GM19463 (cell line): ENCODE data around the gene INTS15.
"Not testable (repeated sequence)": the region's sequence is repeated elsewhere in the genome, so short reads cannot be mapped to it uniquely, and the experiment has no call there.

Experiments used
- ATAC-seq: cut with Tn5 transposase; IDR thresholded peaks from one replicate; pipeline ENCODE4 v1.9.1; 2021; ENCODE audit warnings: mild to moderate bottlenecking, moderate library complexity; ENCODE audit not compliant: unreplicated experiment

INTS15 gene

GRCh38 chr7:6576867-6577368, 12.9 kb upstream of the INTS15 start:
- ATAC-seq = not testable (repeated sequence)

DNA sequence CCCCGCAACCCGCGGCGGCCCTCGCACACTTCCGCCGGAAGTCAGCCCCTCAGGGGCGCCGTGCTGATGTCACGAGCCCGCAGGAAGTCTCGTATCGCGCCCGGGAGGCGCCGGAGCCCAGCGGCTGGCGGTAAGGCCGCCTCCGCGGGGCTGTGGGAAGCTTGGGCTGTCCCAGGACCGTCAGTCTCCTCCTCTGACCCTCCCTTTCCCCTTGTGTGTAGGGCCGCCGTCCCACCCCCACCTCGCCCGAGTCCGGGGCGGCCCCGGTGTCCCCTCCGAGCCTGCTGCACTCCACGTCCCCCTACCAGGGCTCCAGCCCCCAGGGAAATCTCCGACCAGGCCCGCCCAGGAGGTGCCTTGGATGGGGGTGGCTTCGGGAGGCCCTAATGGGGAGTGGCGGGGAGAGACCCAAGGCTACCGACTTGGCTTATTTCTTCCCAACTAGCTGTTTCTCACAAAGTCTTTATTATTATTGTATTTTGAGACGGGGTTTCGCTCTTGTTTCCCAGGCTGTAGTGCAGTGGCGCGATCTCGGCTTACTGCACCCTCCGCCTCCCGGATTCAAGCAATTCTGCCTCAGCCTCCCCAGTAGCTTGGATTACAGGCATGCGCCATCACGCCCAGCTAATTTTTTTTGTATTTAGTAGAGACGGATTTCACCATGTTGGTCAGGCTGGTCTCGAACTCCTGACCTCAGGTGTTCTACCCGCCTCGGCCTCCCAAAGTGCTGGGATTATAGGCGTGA, 12.3 kb upstream of the INTS15 start, which contains the start of gene ZDHHC4:
TSS of gene ZDHHC4 (plus strand) at position 86 of the 745 bp plus-strand sequence. CDS start 3,108 bp downstream, outside the sequence.
- peak; percentile 100 for ATAC-seq

DNA sequence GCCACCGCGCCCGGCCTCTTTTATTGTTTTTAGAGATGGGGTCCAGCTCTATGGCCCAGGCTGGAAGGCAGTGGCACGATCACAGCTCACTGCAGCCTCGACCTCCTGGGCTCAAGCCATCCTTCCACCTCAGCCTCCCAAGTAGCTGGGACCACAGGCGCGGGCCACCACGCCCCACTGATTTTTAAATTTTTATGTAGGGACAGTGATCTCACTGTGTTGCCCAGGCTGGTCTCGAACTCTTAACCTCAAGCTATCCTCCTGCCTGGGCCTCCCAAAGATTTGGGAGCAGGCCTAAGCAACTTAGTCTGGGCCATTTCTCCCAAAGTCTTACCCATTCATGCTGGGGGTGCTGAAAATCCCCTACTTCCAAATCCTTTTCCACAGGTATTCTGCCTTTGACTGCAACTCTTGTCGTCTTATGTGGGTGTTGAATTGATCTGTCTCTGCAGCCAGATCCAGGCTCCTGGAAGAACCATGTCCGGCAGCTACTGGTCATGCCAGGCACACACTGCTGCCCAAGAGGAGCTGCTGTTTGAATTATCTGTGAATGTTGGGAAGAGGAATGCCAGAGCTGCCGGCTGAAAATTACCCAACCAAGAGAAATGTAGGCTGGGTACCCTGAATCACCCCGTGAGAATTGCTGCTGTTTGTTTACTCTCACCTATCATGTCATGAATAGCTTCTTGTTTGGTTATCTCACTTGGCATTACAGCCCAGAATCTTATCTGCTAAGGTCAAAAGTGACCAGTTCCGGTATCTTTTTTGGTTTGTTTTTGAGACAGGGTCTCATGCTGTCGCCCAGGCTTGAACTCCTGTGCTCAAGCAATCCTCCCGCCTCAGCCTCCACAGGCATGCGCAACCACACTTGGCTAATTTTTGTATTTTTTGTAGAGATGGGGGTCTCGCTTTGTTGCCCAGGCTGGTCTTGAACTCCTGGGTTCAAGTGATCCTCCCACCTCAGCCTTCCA, 11.4 kb upstream of the INTS15 start:
- ATAC-seq = no peak

- ATAC-seq = no peak
Measured at GRCh38 chr7:6579446-6579845, 10.4 kb upstream of the INTS15 start.

- ATAC-seq = not testable (repeated sequence)
Measured at GRCh38 chr7:6585746-6586432, 3.9 kb upstream of the INTS15 start.

GRCh38 chr7:6588566-6588965, 1.3 kb upstream of the INTS15 start:
- ATAC-seq = no peak

- no peak for ATAC-seq
Measured at GRCh38 chr7:6589151-6589828, 531 bp upstream of the INTS15 start.

DNA sequence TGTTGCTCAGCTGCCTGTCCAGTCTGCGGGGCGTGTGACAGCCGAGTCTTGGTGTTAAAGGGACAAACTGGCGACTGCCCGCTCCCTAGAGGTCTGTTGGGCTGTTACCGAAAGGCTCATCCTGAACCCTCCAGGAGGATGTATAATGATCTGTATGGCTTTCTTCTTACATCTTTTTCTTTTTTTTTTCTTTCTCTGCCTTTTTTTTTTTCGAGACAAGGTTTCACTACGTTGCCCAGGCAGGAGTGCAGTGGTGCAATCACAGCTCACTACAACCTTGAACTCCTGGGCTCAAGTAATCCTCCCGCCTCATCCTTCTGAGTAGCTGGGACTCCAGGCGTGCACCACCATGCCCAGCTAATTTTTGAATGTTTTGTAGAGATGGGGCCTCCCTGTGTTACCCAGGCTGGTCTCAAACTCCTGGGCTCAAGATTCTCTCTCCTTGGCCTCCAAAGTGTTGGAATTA, 857 bp downstream of the INTS15 start:
- ATAC-seq = peak; percentile 22

GRCh38 chr7:6600093-6600492, 10.3 kb downstream of the INTS15 start:
- ATAC-seq = no peak

DNA sequence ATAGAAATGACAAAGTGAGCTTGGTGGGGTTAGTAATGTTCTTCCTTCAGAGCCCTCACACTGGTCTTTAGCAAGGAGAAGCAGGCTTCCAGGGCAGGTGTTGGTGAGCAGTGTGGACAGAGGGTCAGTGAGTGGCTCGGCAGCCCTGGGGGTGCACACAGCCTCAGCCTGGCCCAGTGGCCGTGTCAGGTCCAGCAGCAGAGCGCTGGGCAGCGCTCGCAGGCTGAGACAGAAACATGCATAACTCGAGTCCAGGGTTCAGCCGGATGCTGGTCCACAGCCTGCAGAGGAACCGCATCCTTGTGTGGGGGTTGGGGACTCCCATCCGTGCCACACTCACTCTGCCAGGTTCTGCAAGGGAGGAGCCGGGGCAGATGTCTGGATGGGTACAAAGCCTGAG, 14.6 kb downstream of the INTS15 start:
- no peak for ATAC-seq

DNA sequence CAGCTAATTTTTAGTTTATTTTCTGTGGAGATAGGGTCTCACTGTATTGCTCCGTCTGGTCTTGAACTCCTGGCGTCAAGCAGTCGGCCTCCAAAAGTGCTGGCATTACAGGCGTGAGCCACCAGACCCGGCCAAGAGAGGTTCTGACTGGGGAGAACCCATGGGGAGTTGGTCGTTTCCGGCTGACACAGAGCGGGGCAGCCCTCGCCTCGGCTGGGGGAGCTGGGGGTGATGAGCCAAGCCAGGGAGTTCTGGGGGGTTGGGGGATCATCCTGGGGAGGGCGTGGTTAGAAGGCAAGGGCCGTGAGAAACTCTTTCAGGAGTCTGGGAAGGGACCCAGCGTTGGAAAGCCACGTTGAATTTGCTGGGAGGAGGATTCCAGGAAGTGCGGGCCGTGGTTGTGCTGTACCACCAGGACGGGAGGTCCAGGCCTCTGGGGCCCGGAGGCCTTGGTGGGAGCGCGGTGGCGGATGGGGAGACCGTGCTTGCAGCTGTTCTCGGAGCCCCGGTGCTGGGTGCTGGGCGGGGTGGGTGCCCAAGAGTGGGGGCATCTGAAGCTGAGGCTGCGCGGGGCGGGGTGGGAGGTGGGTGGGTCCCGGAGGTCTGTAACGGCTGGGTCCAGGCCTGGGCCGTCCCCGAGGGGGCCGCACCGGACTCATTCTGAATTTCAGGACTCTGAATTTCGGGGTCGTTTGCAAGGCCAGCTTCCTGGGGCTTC, 17.2 kb downstream of the INTS15 start:
- ATAC-seq = no peak

GRCh38 chr7:6607651-6608051, 17.8 kb downstream of the INTS15 start:
- ATAC-seq = no peak

DNA sequence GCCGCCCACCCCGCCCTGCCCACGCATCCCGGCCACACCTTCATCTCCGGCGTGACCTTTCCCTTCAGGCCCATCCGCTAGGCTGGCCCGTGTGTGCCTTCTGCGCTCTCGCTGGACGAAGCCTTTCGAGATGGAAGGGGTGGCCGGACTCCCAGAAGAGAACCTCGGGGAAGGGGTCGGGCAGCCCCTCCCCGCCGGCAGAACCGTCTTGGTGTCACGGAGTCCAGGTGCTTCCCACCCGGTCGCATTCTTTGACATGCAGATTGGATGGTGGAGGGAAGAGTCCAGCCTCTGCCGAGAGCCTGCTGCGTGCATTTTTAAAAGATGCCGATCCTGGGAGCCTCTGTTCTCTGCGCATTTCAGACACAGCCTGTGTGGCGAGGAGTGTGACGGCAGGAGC, 18.3 kb downstream of the INTS15 start:
- no peak for ATAC-seq

- ATAC-seq = no peak
Measured at GRCh38 chr7:6608794-6609193, 19.0 kb downstream of the INTS15 start.

- ATAC-seq = no peak
Measured at GRCh38 chr7:6612819-6613218, 23.0 kb downstream of the INTS15 start.

DNA sequence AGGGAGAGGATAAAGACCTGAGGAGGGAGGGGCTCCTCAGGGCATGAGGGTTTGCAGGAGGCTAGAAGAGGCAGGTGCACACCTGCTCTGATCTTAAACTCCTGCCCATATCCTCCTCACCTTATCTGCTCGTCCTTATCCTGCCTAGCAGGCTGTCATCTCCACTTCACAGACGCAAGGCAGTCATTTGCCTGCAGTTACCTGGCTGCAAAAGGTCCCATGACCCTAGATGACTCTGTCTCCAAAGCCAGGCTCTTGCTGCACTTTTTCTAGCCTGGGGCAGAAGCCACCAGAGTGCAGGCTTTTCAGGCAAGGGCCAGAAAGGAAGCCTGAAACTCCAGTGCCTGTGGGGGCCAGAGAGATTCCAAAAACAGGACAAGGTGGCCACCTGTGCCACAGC, 23.9 kb downstream of the INTS15 start:
- ATAC-seq = no peak

DNA sequence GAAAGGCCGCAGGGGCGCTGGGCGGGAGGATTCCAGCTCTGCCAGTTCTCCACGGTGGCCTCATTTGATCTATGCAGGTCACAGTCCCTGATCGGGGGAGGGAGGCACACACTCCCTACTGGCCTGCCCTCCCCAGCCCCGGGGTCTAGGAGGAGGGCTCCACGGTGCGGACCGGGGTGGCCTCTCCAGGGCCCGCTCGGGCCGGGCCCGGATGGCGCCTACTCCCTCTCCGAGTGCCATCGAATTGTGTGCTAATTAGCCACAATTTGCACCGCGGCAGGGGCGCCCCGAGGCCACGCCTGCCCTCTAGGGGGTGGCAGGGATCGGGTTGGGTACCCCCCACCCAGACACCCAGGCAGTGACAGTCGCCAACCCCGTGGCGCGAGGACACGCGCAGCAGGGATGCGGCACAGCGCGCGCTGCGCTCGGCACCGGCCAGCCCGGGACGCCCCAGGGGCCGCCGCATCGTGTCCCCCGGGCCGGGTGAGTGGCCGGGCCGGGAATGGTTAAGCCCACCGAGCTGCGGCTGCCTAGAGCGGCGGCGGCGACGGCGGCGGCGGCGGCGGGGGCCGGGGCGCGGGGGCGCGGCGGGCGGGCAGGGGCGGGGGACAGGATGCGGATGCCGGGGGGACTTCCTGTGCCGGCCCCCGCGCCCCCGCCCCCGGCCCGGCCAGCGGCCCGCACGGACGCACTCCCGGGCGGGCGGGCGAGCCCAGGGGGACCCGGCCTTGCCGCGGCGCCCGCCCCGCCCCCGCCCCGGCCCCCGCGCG, 25.3 kb downstream of the INTS15 start, which contains the start of gene ZNF853:
TSS of gene ZNF853 (plus strand) at position 658 of the 770 bp plus-strand sequence. CDS start 565 bp downstream, outside the sequence.
- no peak for ATAC-seq

GRCh38 chr7:6615723-6616555, 26.1 kb downstream of the INTS15 start:
- ATAC-seq = no peak
